Measurements from ENCODE around the gene PEMT. TPM values are rescaled to one million over a fixed set of nuclear protein-coding genes. Genes with fewer than 3 reads are reported as not detected.

PEMT gene
- total and polyA plus RNA-seq, 2 of the 8 experiments (the other 6 are each of a cell fraction or from before 2014, with no cell fraction given): 42.0 to 118 TPM

DNA sequence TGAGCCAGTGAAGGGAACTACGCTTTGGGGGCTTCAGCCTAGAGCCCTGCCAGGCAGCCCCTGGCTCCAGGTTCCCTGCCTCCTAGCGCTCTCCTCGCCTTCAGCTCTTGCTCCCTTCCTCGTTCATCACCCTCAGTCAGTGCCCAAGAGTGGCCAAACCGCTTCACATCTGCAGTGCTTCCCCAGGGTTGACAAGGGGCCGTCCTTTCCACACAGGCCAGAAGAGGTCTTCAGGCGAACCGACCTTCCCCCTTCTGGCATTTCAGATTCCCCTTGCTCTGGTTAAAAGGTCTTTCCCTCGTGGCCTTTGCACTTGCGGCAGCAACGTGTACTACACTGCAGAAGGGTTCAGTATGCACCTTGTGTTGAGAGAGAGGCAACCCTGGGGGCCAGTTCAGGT is 99.4 kb downstream of the PEMT start (continued):
- TF ChIP-seq, protein P1, sequence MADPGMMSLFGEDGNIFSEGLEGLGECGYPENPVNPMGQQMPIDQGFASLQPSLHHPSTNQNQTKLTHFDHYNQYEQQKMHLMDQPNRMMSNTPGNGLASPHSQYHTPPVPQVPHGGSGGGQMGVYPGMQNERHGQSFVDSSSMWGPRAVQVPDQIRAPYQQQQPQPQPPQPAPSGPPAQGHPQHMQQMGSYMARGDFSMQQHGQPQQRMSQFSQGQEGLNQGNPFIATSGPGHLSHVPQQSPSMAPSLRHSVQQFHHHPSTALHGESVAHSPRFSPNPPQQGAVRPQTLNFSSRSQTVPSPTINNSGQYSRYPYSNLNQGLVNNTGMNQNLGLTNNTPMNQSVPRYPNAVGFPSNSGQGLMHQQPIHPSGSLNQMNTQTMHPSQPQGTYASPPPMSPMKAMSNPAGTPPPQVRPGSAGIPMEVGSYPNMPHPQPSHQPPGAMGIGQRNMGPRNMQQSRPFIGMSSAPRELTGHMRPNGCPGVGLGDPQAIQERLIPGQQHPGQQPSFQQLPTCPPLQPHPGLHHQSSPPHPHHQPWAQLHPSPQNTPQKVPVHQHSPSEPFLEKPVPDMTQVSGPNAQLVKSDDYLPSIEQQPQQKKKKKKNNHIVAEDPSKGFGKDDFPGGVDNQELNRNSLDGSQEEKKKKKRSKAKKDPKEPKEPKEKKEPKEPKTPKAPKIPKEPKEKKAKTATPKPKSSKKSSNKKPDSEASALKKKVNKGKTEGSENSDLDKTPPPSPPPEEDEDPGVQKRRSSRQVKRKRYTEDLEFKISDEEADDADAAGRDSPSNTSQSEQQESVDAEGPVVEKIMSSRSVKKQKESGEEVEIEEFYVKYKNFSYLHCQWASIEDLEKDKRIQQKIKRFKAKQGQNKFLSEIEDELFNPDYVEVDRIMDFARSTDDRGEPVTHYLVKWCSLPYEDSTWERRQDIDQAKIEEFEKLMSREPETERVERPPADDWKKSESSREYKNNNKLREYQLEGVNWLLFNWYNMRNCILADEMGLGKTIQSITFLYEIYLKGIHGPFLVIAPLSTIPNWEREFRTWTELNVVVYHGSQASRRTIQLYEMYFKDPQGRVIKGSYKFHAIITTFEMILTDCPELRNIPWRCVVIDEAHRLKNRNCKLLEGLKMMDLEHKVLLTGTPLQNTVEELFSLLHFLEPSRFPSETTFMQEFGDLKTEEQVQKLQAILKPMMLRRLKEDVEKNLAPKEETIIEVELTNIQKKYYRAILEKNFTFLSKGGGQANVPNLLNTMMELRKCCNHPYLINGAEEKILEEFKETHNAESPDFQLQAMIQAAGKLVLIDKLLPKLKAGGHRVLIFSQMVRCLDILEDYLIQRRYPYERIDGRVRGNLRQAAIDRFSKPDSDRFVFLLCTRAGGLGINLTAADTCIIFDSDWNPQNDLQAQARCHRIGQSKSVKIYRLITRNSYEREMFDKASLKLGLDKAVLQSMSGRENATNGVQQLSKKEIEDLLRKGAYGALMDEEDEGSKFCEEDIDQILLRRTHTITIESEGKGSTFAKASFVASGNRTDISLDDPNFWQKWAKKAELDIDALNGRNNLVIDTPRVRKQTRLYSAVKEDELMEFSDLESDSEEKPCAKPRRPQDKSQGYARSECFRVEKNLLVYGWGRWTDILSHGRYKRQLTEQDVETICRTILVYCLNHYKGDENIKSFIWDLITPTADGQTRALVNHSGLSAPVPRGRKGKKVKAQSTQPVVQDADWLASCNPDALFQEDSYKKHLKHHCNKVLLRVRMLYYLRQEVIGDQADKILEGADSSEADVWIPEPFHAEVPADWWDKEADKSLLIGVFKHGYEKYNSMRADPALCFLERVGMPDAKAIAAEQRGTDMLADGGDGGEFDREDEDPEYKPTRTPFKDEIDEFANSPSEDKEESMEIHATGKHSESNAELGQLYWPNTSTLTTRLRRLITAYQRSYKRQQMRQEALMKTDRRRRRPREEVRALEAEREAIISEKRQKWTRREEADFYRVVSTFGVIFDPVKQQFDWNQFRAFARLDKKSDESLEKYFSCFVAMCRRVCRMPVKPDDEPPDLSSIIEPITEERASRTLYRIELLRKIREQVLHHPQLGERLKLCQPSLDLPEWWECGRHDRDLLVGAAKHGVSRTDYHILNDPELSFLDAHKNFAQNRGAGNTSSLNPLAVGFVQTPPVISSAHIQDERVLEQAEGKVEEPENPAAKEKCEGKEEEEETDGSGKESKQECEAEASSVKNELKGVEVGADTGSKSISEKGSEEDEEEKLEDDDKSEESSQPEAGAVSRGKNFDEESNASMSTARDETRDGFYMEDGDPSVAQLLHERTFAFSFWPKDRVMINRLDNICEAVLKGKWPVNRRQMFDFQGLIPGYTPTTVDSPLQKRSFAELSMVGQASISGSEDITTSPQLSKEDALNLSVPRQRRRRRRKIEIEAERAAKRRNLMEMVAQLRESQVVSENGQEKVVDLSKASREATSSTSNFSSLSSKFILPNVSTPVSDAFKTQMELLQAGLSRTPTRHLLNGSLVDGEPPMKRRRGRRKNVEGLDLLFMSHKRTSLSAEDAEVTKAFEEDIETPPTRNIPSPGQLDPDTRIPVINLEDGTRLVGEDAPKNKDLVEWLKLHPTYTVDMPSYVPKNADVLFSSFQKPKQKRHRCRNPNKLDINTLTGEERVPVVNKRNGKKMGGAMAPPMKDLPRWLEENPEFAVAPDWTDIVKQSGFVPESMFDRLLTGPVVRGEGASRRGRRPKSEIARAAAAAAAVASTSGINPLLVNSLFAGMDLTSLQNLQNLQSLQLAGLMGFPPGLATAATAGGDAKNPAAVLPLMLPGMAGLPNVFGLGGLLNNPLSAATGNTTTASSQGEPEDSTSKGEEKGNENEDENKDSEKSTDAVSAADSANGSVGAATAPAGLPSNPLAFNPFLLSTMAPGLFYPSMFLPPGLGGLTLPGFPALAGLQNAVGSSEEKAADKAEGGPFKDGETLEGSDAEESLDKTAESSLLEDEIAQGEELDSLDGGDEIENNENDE (IDR thresholded peaks at IDR 0.05; ENCODE audit: insufficient replicate concordance, low read length): no peak

Measured in H1 (cell line).